ENCODE data around the gene ACTG1. TPM values are rescaled to one million over a fixed set of nuclear protein-coding genes. Genes with fewer than 3 reads are reported as not detected.

The ACTG1 gene
- total and polyA plus RNA-seq, 2 of the 13 experiments (the other 11 are each of a cell fraction or from before 2014, with no cell fraction given), result 973 to 1,138 TPM

DNA sequence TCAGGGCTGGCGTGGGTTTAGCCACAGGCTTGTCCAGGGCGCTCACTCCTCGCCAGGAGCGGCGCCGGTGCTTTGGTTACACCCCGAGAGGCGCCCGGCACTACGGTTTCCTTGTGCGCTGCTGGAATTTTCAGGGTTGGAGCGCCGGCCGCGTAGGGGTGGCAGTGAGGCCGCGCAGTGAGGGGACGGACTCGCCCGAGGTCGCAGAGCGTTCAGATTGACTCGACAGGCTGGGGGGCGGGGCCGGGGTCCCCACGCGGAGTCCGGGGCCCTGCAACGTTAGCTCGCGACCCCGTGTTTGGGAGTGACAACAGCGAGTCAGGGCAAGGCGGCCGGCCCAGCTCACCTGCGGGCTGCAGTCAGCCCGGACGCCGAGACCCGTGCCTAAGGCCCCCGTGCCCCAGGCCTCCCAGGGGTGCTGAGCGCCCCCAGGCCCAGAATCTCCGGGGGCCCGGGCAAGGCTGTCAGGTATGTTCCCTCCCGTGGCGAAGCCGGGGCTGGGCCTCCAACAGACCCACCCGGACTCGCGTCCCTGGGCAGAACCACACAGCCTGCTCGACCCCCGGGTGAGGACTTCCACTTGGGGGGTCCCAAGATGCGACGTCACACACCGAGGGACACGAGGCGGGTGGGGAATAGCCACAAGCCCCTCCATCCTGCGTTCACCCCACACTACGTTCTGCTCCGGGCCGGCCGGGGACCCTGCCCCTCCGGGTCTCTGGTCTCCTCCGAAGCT lies 1.3 kb upstream of the ACTG1 start (continued):
- TF ChIP-seq ZNF598 (CRISPR knock-in tag; IDR thresholded peaks at IDR 0.05; ENCODE audit: borderline replicate concordance) (0 out of 2 replicates have a peak, but pooled peaks have one; percentile 37), ZNF614 (CRISPR knock-in tag; IDR thresholded peaks at IDR 0.05; ENCODE audit: borderline replicate concordance) (no peak), SMC3 (IDR thresholded peaks at IDR 0.05; ENCODE audit: low read length) (no peak), TEAD3 (CRISPR knock-in tag; optimal IDR thresholded peaks at IDR 0.05; ENCODE audit: borderline replicate concordance) (peak; percentile 65), ZEB1 (IDR thresholded peaks at IDR 0.05; ENCODE audit: insufficient replicate concordance, low read depth) (no peak), CENPX (CRISPR knock-in tag; IDR thresholded peaks at IDR 0.05) (no peak), ZNF557 (CRISPR knock-in tag; IDR thresholded peaks at IDR 0.05) (0 out of 2 replicates have a peak, but pooled peaks have one; percentile 56), ZNF329 (CRISPR knock-in tag; IDR thresholded peaks at IDR 0.05; ENCODE audit: low read depth) (peak; percentile 27; the same call in 1 of the 2 replicates), ZFP90 (CRISPR knock-in tag; IDR thresholded peaks at IDR 0.05; ENCODE audit: borderline replicate concordance) (peak; percentile 80; the same call in 1 of the 2 replicates), ZNF256 (CRISPR knock-in tag; conservative IDR thresholded peaks at IDR 0.05) (no peak), SMAD9 (CRISPR knock-in tag; IDR thresholded peaks at IDR 0.05) (no peak), U2AF2 (IDR thresholded peaks at IDR 0.05; ENCODE audit: low read depth, low read length) (no peak), FOXK1 (CRISPR knock-in tag; IDR thresholded peaks at IDR 0.05; ENCODE audit: borderline replicate concordance, low read depth) (no peak), SP1 (IDR thresholded peaks at IDR 0.05) (no peak), SP1 (CRISPR knock-in tag; IDR thresholded peaks at IDR 0.05) (no peak), ZNF207 (IDR thresholded peaks at IDR 0.05; ENCODE audit: borderline replicate concordance) (no peak), U2AF1 (optimal IDR thresholded peaks at IDR 0.05; ENCODE audit: low read depth, low read length) (no peak)
- TF ChIP-seq, protein P1, sequence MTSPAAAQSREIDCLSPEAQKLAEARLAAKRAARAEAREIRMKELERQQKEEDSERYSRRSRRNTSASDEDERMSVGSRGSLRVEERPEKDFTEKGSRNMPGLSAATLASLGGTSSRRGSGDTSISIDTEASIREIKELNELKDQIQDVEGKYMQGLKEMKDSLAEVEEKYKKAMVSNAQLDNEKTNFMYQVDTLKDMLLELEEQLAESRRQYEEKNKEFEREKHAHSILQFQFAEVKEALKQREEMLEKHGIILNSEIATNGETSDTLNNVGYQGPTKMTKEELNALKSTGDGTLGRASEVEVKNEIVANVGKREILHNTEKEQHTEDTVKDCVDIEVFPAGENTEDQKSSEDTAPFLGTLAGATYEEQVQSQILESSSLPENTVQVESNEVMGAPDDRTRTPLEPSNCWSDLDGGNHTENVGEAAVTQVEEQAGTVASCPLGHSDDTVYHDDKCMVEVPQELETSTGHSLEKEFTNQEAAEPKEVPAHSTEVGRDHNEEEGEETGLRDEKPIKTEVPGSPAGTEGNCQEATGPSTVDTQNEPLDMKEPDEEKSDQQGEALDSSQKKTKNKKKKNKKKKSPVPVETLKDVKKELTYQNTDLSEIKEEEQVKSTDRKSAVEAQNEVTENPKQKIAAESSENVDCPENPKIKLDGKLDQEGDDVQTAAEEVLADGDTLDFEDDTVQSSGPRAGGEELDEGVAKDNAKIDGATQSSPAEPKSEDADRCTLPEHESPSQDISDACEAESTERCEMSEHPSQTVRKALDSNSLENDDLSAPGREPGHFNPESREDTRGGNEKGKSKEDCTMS (CRISPR knock-in tag; conservative IDR thresholded peaks at IDR 0.05), result no peak
- TF ChIP-seq, protein P2, sequence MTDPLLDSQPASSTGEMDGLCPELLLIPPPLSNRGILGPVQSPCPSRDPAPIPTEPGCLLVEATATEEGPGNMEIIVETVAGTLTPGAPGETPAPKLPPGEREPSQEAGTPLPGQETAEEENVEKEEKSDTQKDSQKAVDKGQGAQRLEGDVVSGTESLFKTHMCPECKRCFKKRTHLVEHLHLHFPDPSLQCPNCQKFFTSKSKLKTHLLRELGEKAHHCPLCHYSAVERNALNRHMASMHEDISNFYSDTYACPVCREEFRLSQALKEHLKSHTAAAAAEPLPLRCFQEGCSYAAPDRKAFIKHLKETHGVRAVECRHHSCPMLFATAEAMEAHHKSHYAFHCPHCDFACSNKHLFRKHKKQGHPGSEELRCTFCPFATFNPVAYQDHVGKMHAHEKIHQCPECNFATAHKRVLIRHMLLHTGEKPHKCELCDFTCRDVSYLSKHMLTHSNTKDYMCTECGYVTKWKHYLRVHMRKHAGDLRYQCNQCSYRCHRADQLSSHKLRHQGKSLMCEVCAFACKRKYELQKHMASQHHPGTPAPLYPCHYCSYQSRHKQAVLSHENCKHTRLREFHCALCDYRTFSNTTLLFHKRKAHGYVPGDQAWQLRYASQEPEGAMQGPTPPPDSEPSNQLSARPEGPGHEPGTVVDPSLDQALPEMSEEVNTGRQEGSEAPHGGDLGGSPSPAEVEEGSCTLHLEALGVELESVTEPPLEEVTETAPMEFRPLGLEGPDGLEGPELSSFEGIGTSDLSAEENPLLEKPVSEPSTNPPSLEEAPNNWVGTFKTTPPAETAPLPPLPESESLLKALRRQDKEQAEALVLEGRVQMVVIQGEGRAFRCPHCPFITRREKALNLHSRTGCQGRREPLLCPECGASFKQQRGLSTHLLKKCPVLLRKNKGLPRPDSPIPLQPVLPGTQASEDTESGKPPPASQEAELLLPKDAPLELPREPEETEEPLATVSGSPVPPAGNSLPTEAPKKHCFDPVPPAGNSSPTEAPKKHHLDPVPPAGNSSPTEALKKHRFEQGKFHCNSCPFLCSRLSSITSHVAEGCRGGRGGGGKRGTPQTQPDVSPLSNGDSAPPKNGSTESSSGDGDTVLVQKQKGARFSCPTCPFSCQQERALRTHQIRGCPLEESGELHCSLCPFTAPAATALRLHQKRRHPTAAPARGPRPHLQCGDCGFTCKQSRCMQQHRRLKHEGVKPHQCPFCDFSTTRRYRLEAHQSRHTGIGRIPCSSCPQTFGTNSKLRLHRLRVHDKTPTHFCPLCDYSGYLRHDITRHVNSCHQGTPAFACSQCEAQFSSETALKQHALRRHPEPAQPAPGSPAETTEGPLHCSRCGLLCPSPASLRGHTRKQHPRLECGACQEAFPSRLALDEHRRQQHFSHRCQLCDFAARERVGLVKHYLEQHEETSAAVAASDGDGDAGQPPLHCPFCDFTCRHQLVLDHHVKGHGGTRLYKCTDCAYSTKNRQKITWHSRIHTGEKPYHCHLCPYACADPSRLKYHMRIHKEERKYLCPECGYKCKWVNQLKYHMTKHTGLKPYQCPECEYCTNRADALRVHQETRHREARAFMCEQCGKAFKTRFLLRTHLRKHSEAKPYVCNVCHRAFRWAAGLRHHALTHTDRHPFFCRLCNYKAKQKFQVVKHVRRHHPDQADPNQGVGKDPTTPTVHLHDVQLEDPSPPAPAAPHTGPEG (CRISPR knock-in tag; IDR thresholded peaks at IDR 0.05), result peak; percentile 24; the same call in 1 of the 2 replicates
